Measurements from ENCODE around the gene EYA3. TPM values are rescaled to one million over a fixed set of nuclear protein-coding genes. Genes with fewer than 3 reads are reported as not detected.

The EYA3 gene
- total and polyA plus RNA-seq, 2 of the 8 experiments (the other 6 are each of a cell fraction or from before 2014, with no cell fraction given) = 15.0 to 33.9 TPM

DNA sequence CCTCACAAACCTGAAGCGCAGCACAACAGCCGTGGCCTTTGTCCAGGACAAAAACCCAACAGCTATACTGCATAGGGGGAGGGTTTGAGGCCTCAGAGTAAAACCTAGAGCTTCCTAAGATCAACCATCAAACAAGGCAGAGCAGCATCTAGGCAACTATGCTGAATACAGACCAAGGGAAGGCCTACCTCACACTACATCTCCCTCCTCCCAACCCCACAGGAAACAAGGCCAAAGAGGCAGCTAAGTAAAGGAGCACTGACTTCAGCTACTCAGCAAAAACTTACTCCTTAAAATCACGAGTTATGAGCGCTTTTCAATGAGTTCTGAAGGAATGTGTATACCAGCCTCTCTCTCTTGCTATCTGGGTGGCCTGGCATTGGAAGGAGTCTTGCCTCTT lies 116.3 kb downstream of the EYA3 start (continued):
- TF ChIP-seq, protein P1, sequence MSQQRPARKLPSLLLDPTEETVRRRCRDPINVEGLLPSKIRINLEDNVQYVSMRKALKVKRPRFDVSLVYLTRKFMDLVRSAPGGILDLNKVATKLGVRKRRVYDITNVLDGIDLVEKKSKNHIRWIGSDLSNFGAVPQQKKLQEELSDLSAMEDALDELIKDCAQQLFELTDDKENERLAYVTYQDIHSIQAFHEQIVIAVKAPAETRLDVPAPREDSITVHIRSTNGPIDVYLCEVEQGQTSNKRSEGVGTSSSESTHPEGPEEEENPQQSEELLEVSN (IDR thresholded peaks at IDR 0.05) = no peak
- TF ChIP-seq RBBP5 (IDR thresholded peaks at IDR 0.05; ENCODE audit: borderline replicate concordance, low read depth, low read length) = no peak
- TF ChIP-seq RAD21 (IDR thresholded peaks at IDR 0.05 in 1 of 2, conservative IDR thresholded peaks at IDR 0.05 in 1 of 2; ENCODE audit: low read depth in 2 of 2, low read length in 2 of 2) = no peak
- TF ChIP-seq BRCA1 (IDR thresholded peaks at IDR 0.05; ENCODE audit: low read depth, low read length) = no peak
- TF ChIP-seq, protein P2, sequence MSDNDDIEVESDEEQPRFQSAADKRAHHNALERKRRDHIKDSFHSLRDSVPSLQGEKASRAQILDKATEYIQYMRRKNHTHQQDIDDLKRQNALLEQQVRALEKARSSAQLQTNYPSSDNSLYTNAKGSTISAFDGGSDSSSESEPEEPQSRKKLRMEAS (IDR thresholded peaks at IDR 0.05) = no peak

All from H1 (cell line).